ENCODE data around the gene TRAPPC10.
"Not testable (repeated sequence)": the region's sequence is repeated elsewhere in the genome, so short reads cannot be mapped to it uniquely, and the experiment has no call there.

DNA sequence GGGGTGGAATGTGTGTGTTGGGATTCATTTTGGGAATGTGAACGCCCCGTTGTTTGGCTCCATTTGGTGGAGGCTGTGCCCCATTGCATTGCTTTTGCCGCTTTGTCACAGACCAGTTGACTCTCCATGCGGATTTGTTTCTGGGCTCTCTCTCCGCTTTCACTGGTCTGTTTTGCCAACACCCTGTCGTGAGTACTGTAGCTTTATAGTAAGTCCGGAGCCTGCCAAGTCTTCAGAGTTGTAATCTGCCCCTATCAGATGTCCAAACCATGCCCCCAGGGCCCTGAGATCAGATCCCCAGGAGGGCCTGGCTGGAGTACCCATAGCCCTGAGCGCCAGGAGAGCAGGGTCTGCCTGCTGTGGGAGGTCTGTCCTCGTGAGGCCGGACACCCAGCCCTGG lies 138.1 kb downstream of the TRAPPC10 start:
- TF ChIP-seq EZH2 (IDR thresholded peaks at IDR 0.05; ENCODE audit: insufficient read depth, poor library complexity, severe bottlenecking); EZH2phosphoT487 (IDR thresholded peaks at IDR 0.05; ENCODE audit: insufficient read depth, low read depth): not testable (repeated sequence)

All from GM23248 (cell line).